NCI-H2227 treated with DMSO at 0.1 percent for 48 hours (cell line): ENCODE data around the gene RUVBL1.

Source experiments
- DNase-seq: peaks from one replicate; lab custom pipeline; 2025; lab: John Stamatoyannopoulos, UW

The RUVBL1 gene

DNA sequence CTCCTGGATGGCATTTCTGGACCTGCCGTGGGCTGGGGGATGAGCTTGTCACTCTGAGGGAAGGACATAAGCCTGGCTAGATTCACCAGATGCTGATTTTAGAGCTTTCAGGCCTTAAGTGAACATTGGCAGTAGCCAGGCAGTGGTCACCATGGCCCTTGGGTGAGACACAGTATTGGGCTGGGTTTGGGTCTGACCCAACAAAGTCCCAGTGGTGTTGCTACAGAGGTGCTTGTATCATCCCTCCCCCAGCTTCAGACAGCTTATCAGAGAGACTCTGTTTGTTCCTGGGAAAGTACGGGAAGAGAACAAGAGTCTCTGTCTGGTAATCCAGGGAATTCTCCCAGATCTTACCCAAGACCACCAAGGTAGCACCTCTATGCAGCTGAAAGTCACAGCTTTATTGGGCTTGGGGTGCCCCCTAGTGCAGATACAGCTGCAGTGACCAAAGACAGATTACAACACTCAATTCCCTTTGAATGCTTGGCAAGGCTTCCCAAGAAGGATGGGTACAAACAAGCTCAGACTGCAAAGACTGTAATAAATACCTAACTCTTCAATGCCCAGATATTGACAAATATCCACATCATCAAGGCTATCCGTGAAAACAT is 9.8 kb upstream of the RUVBL1 start:
- DNase-seq: peak; percentile 27

- DNase-seq: no peak
Observed at GRCh38 chr3:128131897-128132646, 8.5 kb upstream of the RUVBL1 start.

- no peak for DNase-seq
Observed at GRCh38 chr3:128128251-128128650, 4.6 kb upstream of the RUVBL1 start.

- DNase-seq: no peak
Observed at GRCh38 chr3:128127236-128127635, 3.6 kb upstream of the RUVBL1 start.

DNA sequence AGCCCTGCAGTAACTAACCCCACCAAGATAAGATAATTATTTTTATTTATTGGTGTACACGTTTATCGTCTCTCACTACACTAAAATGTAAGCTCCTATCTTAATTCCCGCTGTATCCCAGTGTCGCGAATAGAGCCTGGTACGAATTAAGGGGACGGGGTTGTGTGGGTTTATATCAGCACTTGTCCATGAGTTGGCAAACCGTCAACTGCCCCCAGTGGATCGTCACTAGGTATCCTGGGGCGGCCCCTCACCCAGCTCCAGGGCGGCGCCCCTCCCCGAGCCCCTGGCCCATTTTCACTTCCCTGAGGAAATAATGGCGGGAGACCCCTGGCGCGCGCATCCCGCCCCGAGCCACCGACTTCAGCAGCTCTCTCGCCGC is 465 bp downstream of the RUVBL1 start:
- DNase-seq: no peak

- DNase-seq: no peak
Observed at GRCh38 chr3:128122013-128122412, 1.6 kb downstream of the RUVBL1 start.

DNA sequence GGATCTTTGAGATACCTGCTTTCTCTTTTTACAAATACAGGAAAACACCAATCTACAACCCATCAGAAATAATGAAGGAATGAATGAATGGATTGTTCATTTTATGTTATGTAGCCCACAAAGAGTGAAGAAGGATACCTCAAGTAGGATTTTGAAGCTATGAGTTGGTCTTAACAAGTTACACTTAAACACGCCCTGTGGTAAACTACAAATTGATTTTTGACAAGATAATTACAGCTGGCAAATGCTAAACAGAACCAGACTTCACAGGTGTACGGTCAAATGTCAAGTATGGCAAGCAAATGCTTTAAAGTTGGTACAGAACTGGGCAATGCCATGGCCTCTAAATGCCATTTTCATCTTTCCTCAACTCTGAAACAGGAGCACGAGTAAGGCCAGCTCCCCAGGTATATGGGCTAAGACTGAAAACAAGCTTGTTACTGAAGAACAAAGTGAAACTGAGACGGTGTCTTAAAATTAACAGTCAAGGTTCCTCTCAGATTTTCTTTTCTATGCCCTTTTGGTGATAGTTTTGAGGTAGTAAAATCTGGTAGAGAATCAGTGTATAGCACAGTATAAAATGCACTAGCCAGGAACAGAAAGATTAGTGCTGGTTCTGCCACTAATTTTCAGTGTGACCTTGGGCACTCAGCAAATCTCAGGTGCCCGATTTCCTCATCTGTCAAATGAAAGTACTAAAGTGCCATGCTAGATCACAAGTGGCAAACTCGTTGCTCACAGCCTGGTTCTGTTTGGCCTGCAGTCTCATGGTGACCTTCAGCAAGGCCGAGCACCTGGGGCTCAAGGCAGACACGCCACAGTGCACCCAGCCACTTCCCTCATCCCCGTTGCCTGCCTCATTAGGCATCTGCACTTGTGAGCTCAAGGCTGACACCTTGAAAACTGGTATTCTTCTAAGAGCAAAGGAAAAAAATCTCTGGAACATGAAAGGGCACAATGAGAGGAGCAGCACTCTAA is 9.5 kb downstream of the RUVBL1 start:
- no peak for DNase-seq

DNA sequence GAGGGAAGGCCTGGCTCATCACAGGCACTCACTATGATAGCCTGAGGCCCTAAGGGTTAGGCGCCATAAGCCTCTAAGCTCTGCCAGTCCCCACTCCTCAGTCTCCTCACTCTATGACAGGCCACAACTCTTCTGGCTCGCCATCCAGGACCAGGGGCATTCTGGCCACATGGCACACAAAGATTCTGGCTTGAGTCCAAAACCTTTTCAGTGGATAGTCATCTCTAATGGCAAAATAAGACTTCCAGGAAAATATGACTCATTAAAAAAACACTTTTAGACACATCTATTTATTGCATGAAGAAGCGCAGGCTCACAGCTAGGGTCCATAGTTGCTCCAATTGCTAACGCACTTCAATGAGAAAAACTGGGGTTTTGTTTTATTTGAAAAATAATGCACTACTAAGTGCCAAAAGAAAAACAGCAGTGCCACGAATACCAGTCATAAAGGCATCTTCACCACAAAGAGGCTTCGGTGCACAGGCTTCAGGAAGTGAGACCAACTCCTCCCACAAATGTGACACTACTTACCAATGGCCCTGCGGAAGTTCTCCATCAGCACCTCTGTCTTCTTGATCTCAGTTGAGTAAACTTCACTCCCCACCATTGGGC is 11.1 kb downstream of the RUVBL1 start:
- no peak for DNase-seq

- DNase-seq: no peak
Observed at GRCh38 chr3:128111147-128111546, 12.5 kb downstream of the RUVBL1 start.

GRCh38 chr3:128107834-128108233 is 15.8 kb downstream of the RUVBL1 start:
- no peak for DNase-seq

DNA sequence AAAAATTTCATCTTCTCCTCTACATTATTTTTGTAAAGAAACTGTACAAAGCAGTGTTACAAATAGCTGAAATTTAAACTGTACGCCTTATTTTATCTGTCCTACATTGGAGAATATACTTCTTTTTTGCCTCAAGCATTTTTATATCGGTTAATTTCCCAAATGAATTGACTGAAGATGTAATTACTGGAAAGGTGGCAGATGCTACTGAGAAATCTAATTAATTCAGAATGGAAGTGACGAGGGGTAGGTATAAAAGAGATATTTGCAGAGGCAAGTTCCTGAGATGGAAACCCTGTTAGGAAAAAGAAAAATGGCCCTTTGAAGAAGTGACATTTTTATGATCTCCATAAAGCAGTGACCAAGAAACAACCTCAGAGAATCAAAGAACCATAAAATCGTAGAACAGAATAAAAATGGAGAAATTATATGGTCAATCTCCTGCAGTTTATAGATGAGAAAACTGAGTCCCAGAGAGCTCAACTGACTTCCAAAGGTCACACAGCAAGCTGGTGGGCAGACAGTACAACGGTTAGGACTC is 20.4 kb downstream of the RUVBL1 start:
- no peak for DNase-seq

DNA sequence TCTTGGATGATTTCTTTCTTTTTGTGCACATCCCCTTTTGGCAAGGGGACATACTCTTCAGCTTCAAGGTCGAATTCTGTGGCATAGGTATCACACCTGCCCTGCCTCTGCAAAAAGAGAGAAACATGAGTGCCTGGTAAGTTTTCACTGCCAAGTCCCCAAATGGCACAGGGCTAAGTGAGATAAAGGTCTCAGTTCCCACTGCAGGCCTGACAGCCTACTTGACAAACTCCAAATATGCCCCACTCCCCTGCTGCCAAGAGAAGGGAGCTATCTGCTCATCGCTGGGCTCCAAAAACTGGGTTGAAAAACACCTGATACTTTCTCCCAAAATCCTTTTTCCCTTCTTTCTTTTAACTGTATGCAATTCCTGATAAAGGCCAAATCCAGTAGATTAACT is 23.0 kb downstream of the RUVBL1 start:
- DNase-seq: no peak

DNA sequence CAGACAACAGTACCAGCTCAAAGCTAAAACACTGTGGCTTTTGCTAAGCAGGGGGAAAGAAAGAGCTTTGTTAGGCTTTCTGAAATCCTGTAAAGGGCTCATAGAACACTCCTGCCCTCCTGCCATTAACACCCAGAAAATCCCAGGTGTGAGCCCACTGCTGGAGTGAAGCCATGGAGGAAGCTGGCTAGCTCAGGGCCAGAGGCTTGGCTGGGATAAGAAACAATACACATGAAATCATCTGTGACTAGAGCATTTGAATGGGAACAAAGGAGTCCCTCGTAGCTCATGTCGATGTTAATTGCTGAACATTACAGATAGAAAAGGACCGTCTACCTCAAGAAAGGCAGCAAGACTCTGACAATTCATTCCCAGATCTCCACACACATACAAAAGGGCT is 23.5 kb downstream of the RUVBL1 start:
- DNase-seq: no peak

DNA sequence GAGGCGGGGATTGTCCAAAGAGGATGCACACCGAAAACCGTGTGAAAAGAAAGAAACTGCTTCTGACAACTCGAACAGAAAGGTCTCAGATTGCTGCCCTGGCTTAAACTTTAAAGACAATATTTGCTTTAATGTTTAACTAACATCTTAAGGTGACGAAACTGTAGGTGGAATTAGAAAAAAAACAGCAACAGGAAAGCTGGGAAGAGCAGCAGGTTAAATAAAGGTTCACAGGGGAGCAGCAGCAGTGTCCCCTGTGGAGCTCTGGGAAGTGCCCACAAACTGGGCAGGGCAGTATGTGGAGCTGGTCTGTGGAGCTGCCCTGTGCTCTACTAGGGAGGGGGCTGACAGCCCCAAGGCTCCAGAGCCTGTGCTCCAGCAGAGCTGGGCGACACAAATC is 25.4 kb downstream of the RUVBL1 start:
- DNase-seq: no peak

DNA sequence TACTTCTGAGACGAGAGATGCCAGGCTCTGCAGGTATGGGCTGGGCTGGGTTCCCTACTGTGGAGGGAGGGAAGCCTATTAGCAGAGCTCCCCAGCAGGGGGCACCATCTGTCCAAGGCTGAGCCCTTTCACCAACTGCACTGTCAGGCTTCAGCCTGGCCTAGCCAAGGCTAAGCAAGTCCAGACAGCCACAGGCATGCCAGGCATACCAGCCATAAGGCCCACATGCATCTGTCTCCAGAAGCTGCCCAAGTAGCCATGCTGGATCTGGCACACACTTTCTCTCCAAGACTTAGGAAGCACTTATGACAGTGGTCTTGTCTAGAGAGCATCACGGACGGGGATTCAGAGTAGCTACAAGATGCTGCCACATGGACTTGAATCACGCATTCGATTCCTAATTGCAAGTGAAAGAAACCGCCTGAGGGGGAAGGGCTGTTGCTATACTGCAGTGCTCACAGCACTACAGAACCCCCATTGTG is 28.3 kb downstream of the RUVBL1 start:
- no peak for DNase-seq

DNA sequence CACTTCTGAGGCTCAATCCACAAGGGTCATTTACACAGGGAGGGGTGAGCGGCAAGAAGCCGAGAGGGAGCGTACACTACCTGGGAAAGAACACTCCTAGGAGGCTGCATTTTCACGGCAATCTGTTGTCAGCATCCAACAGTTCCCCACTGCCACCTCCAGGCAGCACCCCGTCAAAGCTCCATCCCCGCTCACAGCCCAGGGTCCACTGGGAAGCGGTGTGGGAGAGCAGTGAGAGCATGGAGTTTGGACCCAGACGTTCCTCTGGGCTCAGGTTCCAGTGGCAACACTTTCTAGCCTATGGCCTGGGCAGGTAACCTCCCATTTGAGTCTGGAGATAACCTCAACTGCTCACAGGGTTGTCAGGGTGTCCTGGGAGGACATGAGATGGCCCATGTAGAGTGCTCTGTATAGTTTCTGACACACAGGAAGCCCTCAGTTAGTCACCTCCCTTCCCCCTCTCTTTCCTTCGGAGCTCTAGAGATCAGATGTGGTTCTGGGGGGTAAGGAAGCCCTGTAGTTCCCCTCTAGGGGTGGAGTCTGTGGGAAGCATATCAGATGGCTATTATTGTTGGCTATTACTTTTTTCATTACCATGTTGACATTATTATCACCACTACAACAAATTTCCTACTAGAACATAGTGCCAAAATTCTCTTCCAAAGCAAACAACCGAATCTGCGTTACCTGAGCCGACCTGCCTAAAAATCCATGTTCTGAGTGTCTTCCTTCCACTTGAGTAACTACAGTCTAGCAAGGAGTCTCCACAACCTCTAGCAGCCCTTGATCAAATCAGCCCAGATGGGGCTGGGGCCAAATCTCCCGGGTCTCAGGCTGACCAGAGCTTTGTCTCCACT is 29.1 kb downstream of the RUVBL1 start:
- no peak for DNase-seq

- no peak for DNase-seq
Observed at GRCh38 chr3:128091586-128091985, 32.0 kb downstream of the RUVBL1 start.

DNA sequence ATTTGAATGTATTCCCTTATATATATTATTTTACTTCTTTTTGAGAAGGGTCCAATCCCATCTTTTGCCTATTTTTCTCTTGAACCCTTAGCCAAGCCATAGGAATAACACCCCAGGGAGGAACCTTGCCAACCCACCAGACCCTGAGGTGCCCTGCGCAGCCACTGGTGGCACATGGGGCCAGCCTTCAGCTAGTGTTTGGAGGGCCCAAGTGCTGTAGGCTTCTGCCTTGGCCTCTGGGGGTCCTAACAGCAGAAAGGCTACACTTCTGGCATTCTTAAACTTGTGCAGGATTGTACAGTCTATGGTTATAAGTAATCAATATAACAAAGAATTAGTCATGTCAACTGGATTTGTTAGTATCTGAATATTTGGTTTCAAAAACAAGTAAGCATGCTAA is 34.5 kb downstream of the RUVBL1 start:
- DNase-seq: no peak

GRCh38 chr3:128084675-128085021 is 39.0 kb downstream of the RUVBL1 start:
- no peak for DNase-seq

DNA sequence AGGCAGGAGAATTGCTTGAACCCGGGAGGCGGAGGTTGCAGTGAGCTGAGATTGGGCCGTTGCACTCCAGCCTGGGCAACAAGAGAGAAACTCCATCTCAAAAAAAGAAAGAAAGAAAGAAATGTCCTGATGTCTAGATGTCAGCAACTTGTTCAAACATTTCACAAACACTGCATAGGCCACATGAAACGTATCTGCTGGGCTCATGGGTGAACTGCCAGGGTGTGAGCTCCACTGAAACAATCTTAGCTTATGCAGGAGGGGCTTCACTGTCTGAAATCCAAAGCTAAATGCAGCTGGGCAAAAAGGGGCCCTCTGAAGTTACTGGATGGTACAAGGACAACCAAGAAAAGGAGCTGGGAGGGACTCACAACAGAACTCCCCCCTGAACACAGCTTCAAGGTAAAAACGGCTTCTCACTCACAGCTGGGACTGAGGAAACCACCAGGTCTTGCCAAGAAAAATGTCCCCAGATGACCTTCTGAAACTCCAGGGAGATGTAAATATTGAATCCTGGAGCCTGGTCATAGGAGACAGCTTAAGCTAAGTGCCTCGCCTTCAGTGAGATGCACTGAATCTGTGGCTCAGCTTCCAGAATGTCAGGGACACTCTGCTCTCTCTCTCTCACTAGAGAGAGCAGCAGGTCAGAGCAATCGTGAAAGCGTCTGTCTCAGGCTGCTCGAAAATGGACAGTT is 39.5 kb downstream of the RUVBL1 start:
- DNase-seq: no peak
